ENCODE data around the gene IMP3.

The IMP3 gene

GRCh38 chr15:75661756-75662140 lies 21.7 kb upstream of the IMP3 start:
- WGBS (ENCODE audit: extremely low coverage, insufficient coverage, insufficient read length): no CpG with 5 or more reads among the region's 3 CpGs
- Histone ChIP-seq H3K9me3 (ENCODE audit: insufficient read depth, low read depth, low read length) (no peaks in the 10 kb centered on the region), H3K27me3 (ENCODE audit: insufficient read depth, low read length) (no peaks in the 10 kb centered on the region), H4K8ac (ENCODE audit: low read depth, low read length) (peak overlapping the region; percentile 49), H3K4me2 (ENCODE audit: low read length) (no peak overlapping the region), H3K18ac (ENCODE audit: low read length) (no peak overlapping the region), H3K14ac (ENCODE audit: low read length) (peak overlapping the region; percentile 60), H2BK120ac (ENCODE audit: insufficient read depth, low read length, poor library complexity) (peak overlapping the region; percentile 14), H3K4ac (ENCODE audit: low read depth, low read length) (no peak overlapping the region), H2BK12ac (ENCODE audit: low read length) (no peak overlapping the region), H4K12ac (ENCODE audit: low read depth, low read length) (no peak overlapping the region), H3K4me1 (ENCODE audit: control insufficient read depth in 1 of 2, insufficient read depth in 2 of 2, low read length in 2 of 2) (peaks cover 17 to 31% of the 10 kb centered on the region in 2 experiments), H2BK5ac (ENCODE audit: low read depth, low read length, poor library complexity) (no peak overlapping the region), H3K36me3 (ENCODE audit: control insufficient read depth in 1 of 2, insufficient read depth in 2 of 2, low read length in 2 of 2) (peaks cover 20 to 29% of the 10 kb centered on the region in 2 experiments), H3K27ac (ENCODE audit: low read depth, low read length) (peak overlapping the region; percentile 36), H3K4me3 (ENCODE audit: low read depth, low read length) (no peak overlapping the region), H2AFZ (ENCODE audit: insufficient read depth, low read length, poor library complexity) (no peak overlapping the region), H3K79me1 (ENCODE audit: low read length) (no peaks in the 10 kb centered on the region), H3K79me2 (ENCODE audit: control insufficient read depth, insufficient read depth, low read length, poor library complexity) (no peaks in the 10 kb centered on the region), H2AK5ac (ENCODE audit: low read length) (peak overlapping the region; percentile 16), H4K91ac (ENCODE audit: low read depth, low read length) (no peak overlapping the region), H3K23ac (ENCODE audit: low read length) (no peak overlapping the region), H3K9ac (ENCODE audit: low read length) (no peak overlapping the region)
- no peak for DNase-seq

GRCh38 chr15:75661100-75661755 lies 21.2 kb upstream of the IMP3 start:
- H2AFZ ChIP-seq (ENCODE audit: insufficient read depth, low read length, poor library complexity): no peak overlapping the region

GRCh38 chr15:75659928-75660645 lies 20.1 kb upstream of the IMP3 start:
- Histone ChIP-seq H3K4me3 (ENCODE audit: low read depth, low read length) (no peak overlapping the region), H3K27ac (ENCODE audit: low read depth, low read length) (no peak overlapping the region), H3K27me3 (ENCODE audit: insufficient read depth, low read length) (no peaks in the 10 kb centered on the region), H3K9me3 (ENCODE audit: insufficient read depth, low read depth, low read length) (peaks cover 2% of the 10 kb centered on the region), H2BK12ac (ENCODE audit: low read length) (no peak overlapping the region), H2BK120ac (ENCODE audit: insufficient read depth, low read length, poor library complexity) (no peak overlapping the region), H3K23ac (ENCODE audit: low read length) (no peak overlapping the region), H3K79me1 (ENCODE audit: low read length) (no peaks in the 10 kb centered on the region), H3K14ac (ENCODE audit: low read length) (no peak overlapping the region), H3K18ac (ENCODE audit: low read length) (no peak overlapping the region), H3K36me3 (ENCODE audit: control insufficient read depth in 1 of 2, insufficient read depth in 2 of 2, low read length in 2 of 2) (peaks cover 25 to 33% of the 10 kb centered on the region in 2 experiments), H4K8ac (ENCODE audit: low read depth, low read length) (no peak overlapping the region), H2AFZ (ENCODE audit: insufficient read depth, low read length, poor library complexity) (no peak overlapping the region), H4K91ac (ENCODE audit: low read depth, low read length) (no peak overlapping the region), H3K4ac (ENCODE audit: low read depth, low read length) (no peak overlapping the region), H3K4me2 (ENCODE audit: low read length) (no peak overlapping the region), H2AK5ac (ENCODE audit: low read length) (no peak overlapping the region), H2BK5ac (ENCODE audit: low read depth, low read length, poor library complexity) (no peak overlapping the region), H3K9ac (ENCODE audit: low read length) (no peak overlapping the region), H3K4me1 (ENCODE audit: control insufficient read depth in 1 of 2, insufficient read depth in 2 of 2, low read length in 2 of 2) (peaks cover 13 to 27% of the 10 kb centered on the region in 2 experiments), H4K12ac (ENCODE audit: low read depth, low read length) (no peak overlapping the region), H3K79me2 (ENCODE audit: control insufficient read depth, insufficient read depth, low read length, poor library complexity) (no peaks in the 10 kb centered on the region)
- no peak for DNase-seq
- no CpG with 5 or more reads among the region's 17 CpGs for WGBS (ENCODE audit: extremely low coverage, insufficient coverage, insufficient read length)

More at GRCh38 chr15:75661100-75661755, 21.2 kb upstream of the IMP3 start:
- Histone ChIP-seq H3K23ac (ENCODE audit: low read length) (no peak overlapping the region), H3K4me3 (ENCODE audit: low read depth, low read length) (no peak overlapping the region), H3K4me2 (ENCODE audit: low read length) (no peak overlapping the region), H3K14ac (ENCODE audit: low read length) (peak overlapping the region; percentile 60), H2BK5ac (ENCODE audit: low read depth, low read length, poor library complexity) (no peak overlapping the region), H2AK5ac (ENCODE audit: low read length) (peak overlapping the region; percentile 16), H3K79me1 (ENCODE audit: low read length) (no peaks in the 10 kb centered on the region), H3K27ac (ENCODE audit: low read depth, low read length) (peak overlapping the region; percentile 36), H3K79me2 (ENCODE audit: control insufficient read depth, insufficient read depth, low read length, poor library complexity) (no peaks in the 10 kb centered on the region), H3K36me3 (ENCODE audit: control insufficient read depth in 1 of 2, insufficient read depth in 2 of 2, low read length in 2 of 2) (peaks cover 23 to 33% of the 10 kb centered on the region in 2 experiments), H3K9me3 (ENCODE audit: insufficient read depth, low read depth, low read length) (peaks cover 2% of the 10 kb centered on the region), H2BK12ac (ENCODE audit: low read length) (no peak overlapping the region), H3K27me3 (ENCODE audit: insufficient read depth, low read length) (no peaks in the 10 kb centered on the region), H3K4ac (ENCODE audit: low read depth, low read length) (no peak overlapping the region), H4K8ac (ENCODE audit: low read depth, low read length) (peak overlapping the region; percentile 49), H3K18ac (ENCODE audit: low read length) (no peak overlapping the region), H3K9ac (ENCODE audit: low read length) (no peak overlapping the region), H3K4me1 (ENCODE audit: control insufficient read depth in 1 of 2, insufficient read depth in 2 of 2, low read length in 2 of 2) (peaks cover 13 to 27% of the 10 kb centered on the region in 2 experiments), H2BK120ac (ENCODE audit: insufficient read depth, low read length, poor library complexity) (peak overlapping the region; percentile 14), H4K12ac (ENCODE audit: low read depth, low read length) (no peak overlapping the region), H4K91ac (ENCODE audit: low read depth, low read length) (no peak overlapping the region)
- DNase-seq: peak; percentile 77 to 79
- no CpG with 5 or more reads among the region's 14 CpGs for WGBS (ENCODE audit: extremely low coverage, insufficient coverage, insufficient read length)

- H2AFZ ChIP-seq (ENCODE audit: insufficient read depth, low read length, poor library complexity): no peak overlapping the region
- H2BK5ac ChIP-seq (ENCODE audit: low read depth, low read length, poor library complexity): no peak overlapping the region
- no peak overlapping the region for H4K12ac ChIP-seq (ENCODE audit: low read depth, low read length)
- DNase-seq: no peak
- H3K23ac ChIP-seq (ENCODE audit: low read length): no peak overlapping the region
- no peak overlapping the region for H4K91ac ChIP-seq (ENCODE audit: low read depth, low read length)
- H3K4me1 ChIP-seq (ENCODE audit: control insufficient read depth in 1 of 2, insufficient read depth in 2 of 2, low read length in 2 of 2): peaks cover 13 to 21% of the 10 kb centered on the region in 2 experiments
- H2BK120ac ChIP-seq (ENCODE audit: insufficient read depth, low read length, poor library complexity): no peak overlapping the region
- no peak overlapping the region for H3K9ac ChIP-seq (ENCODE audit: low read length)
- no peak overlapping the region for H2BK12ac ChIP-seq (ENCODE audit: low read length)
- H3K4ac ChIP-seq (ENCODE audit: low read depth, low read length): no peak overlapping the region
- no peak overlapping the region for H3K18ac ChIP-seq (ENCODE audit: low read length)
- H4K8ac ChIP-seq (ENCODE audit: low read depth, low read length): no peak overlapping the region
- H3K36me3 ChIP-seq (ENCODE audit: control insufficient read depth in 1 of 2, insufficient read depth in 2 of 2, low read length in 2 of 2): peaks cover 30 to 36% of the 10 kb centered on the region in 2 experiments
- no peak overlapping the region for H3K4me3 ChIP-seq (ENCODE audit: low read depth, low read length)
- H3K4me2 ChIP-seq (ENCODE audit: low read length): no peak overlapping the region
- no peaks in the 10 kb centered on the region for H3K79me2 ChIP-seq (ENCODE audit: control insufficient read depth, insufficient read depth, low read length, poor library complexity)
- no peak overlapping the region for H2AK5ac ChIP-seq (ENCODE audit: low read length)
- peaks cover 2% of the 10 kb centered on the region for H3K9me3 ChIP-seq (ENCODE audit: insufficient read depth, low read depth, low read length)
- H3K27ac ChIP-seq (ENCODE audit: low read depth, low read length): no peak overlapping the region
- H3K27me3 ChIP-seq (ENCODE audit: insufficient read depth, low read length): no peaks in the 10 kb centered on the region
- no peaks in the 10 kb centered on the region for H3K79me1 ChIP-seq (ENCODE audit: low read length)
- H3K14ac ChIP-seq (ENCODE audit: low read length): no peak overlapping the region
- no CpG with 5 or more reads among the region's 9 CpGs for WGBS (ENCODE audit: extremely low coverage, insufficient coverage, insufficient read length)
These were observed 19.2 kb upstream of the IMP3 start for GRCh38 chr15:75659141-75659771.

Data from trophoblast cell (in vitro differentiated cells and primary cell).